HUES64 (cell line): ENCODE data around the gene POLR2I.

ENCODE experiments used
- H3K27ac ChIP-seq: 2 replicates; pipeline ENCODE4 v1.7.0; 2013; ENCODE audit warnings: low read depth, low read length, inconsistent platforms
- H3K27me3 ChIP-seq: 2 replicates; pipeline ENCODE4 v1.6.1; 2013; ENCODE audit warnings: mild to moderate bottlenecking, low read length; ENCODE audit not compliant: insufficient read depth
- H3K36me3 ChIP-seq: 2 replicates; pipeline ENCODE4 v1.6.1; 2013; ENCODE audit warnings: mild to moderate bottlenecking, low read length; ENCODE audit not compliant: insufficient read depth
- H3K4me1 ChIP-seq: 2 replicates; pipeline ENCODE4 v1.6.1; 2013; ENCODE audit warnings: mild to moderate bottlenecking, low read length, moderate library complexity; ENCODE audit not compliant: insufficient read depth
- H3K4me3 ChIP-seq: 2 replicates; pipeline ENCODE4 v1.5.1; 2013; ENCODE audit warnings: mild to moderate bottlenecking, low read length, moderate library complexity
- H3K9ac ChIP-seq: 2 replicates; pipeline ENCODE4 v1.6.1; 2013; ENCODE audit warnings: mild to moderate bottlenecking, low read depth, low read length
- H3K9me3 ChIP-seq: 2 replicates; pipeline ENCODE4 v1.6.1; 2013; ENCODE audit warnings: low read depth, low read length; ENCODE audit not compliant: insufficient read depth
- WGBS: fragments of 150-250, 120-280 bp; methylation state at CpG from one replicate; pipeline ENCODE4 v1.1.7; 2013; ENCODE audit warnings: missing lambda C conversion rate; 5-methylcytosine and 5-hydroxymethylcytosine counted together

Gene POLR2I

DNA sequence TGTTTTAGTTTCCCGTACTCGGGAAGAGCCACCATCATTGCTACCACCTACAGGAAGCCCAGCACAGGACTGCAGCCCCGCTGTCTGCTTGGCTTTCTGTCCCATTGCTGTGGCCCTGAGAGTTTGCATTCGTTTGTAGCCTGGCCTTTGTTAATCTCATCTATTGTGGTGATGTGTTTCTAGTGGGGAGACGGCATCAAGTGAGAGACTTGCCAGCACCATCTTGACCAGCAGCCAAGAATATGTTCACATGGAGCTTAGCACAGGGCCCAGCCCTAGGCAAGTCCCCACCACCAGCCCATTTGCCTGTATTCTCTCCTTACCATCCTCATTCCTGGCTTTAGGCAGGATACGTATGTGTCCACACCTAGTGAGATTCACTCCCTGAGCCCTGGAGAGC, 21.0 kb downstream of the POLR2I start:
- Histone ChIP-seq H3K27ac (no peak overlapping the region), H3K36me3 (peaks cover 91% of the 10 kb centered on the region), H3K9me3 (no peaks in the 10 kb centered on the region), H3K27me3 (no peaks in the 10 kb centered on the region), H3K4me3 (no peak overlapping the region), H3K4me1 (no peaks in the 10 kb centered on the region), H3K9ac (no peak overlapping the region)
- 87% methylated on average over 6 of the region's 6 CpGs for WGBS

DNA sequence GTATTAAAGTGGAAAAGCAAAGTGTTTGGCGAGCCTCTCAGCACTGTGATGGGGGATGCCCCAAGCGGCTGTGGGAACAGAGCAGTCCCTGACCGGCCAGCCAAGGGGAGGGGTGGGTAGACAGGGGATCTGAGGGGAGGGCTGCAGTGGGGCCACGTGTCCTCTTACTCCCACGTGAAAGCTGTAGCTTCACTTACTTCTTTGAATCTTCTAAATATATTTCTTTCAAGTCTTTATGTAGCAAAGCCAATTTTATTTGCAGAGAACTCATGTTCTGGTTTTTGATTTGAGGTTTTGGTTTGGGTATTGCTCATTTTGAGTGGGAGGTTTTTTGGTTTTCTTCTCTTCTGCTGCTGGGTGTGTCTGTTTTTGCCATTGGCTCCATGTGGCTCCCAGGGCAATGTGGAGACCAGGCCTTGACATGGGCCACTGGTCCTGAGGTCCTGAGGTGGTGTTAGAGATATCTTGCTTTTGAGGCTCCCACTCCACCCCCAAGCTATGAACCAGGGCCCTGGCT, 21.5 kb downstream of the POLR2I start:
- no peaks in the 10 kb centered on the region for H3K4me1 ChIP-seq
- no peak overlapping the region for H3K27ac ChIP-seq
- H3K36me3 ChIP-seq = peaks cover 91% of the 10 kb centered on the region
- H3K27me3 ChIP-seq = no peaks in the 10 kb centered on the region
- H3K9ac ChIP-seq = no peak overlapping the region
- WGBS = 98% methylated on average over 3 of the region's 5 CpGs
- no peak overlapping the region for H3K4me3 ChIP-seq
- no peaks in the 10 kb centered on the region for H3K9me3 ChIP-seq

DNA sequence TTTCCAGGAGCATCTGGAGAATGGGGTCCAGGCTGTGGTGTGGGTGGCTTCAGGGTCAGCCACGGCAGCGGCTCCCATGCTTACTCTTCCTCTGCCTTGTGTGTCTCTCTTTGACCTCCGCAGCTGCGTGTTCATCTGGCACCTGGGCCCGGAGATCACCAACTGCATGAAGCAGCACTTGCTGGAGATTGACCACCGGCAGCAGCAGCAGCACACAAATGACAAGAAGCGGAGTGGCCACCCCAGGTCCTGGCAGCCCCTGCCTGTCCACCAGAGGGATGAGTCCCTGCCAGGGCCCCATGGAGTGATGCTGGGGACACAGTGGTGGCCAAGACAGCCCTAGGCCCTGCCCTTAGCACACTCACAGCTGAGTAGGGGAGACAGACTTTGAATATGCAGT, 22.1 kb downstream of the POLR2I start:
- WGBS = 96% methylated on average over 7 of the region's 7 CpGs
- Histone ChIP-seq H3K9ac (no peak overlapping the region), H3K4me3 (no peak overlapping the region), H3K27me3 (no peaks in the 10 kb centered on the region), H3K27ac (no peak overlapping the region), H3K9me3 (no peaks in the 10 kb centered on the region), H3K36me3 (peaks cover 91% of the 10 kb centered on the region), H3K4me1 (no peaks in the 10 kb centered on the region)

DNA sequence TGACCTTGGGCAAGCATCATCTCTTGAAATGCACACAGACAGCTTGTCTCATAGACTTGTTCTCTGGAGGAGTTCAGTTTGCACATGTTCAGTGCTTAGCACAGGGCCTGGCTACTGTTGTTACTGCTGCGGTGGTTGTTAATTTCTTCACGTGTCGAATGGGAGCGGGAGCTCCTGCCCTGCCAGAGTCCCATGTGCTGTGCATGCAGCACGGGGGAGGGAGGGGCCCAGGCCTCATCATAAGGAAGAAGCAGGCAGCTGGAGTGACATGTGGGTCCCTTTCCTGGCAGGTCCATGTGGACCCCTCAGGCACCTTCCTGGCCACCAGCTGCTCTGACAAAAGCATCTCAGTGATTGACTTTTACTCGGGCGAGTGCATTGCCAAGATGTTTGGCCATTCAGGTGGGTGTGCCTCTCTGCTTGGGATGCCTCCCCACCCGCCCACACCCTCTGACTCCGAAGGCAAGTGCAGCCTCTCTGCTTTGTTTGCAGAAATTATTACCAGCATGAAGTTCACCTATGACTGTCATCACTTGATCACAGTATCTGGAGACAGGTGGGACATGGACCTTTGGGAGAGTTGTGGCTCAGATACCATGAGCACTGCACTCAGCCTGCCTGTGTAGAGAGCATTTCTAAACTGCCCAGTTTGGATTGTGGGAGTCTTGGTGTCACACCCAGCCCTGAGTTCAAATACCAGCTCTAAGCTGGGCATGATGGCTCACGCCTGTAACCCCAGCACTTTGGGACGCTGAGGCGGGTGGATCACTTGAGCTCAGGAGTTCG, 23.6 kb downstream of the POLR2I start:
- Histone ChIP-seq H3K27me3 (no peaks in the 10 kb centered on the region), H3K4me3 (no peak overlapping the region), H3K36me3 (peaks cover 94% of the 10 kb centered on the region), H3K27ac (no peak overlapping the region), H3K9ac (no peak overlapping the region), H3K4me1 (no peaks in the 10 kb centered on the region), H3K9me3 (no peaks in the 10 kb centered on the region)
- WGBS = 86% methylated on average over 13 of the region's 13 CpGs

DNA sequence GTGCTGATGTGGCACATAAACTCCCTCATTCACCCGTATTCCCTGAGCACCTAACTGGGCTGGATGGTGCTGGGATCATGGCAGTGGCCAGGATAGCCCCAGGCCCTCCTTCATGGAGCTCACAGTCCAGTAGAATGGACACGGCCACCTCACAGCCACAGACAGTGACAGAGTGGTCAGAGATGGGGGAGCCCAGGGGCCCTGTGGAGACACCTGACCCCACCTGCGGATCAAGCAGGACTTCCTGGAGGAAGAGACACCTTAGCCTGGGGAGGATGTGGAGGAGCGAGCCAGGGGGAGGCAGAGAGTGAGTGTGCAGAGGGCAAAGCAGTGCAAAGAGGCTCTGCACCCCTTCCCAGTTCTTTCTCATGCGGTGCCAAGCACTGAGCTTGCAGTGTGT, 24.8 kb downstream of the POLR2I start:
- Histone ChIP-seq H3K4me3 (no peak overlapping the region), H3K27ac (no peak overlapping the region), H3K9ac (no peak overlapping the region), H3K36me3 (peaks cover 95% of the 10 kb centered on the region), H3K27me3 (no peaks in the 10 kb centered on the region), H3K9me3 (no peaks in the 10 kb centered on the region), H3K4me1 (no peaks in the 10 kb centered on the region)
- WGBS = 91% methylated on average over 5 of the region's 5 CpGs

DNA sequence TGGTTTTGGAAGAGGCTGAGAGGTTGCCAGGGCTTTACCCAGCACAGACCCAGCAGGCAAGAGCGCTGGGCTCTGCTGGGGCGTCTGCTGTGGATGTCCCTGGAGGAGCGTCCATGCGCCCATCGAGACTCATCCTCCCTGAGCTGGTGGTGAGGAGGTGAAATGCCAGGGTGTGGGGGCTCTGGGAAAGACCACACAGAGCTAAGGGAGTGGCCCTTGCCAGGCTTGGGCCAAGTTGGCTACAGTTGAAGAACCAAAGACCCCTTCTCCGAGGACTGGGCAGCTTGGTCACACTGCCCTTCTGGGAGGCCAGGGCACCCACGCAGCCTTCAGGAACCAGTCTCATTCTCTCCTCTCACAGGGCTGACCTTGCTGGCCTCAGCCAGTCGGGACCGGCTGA, 28.3 kb downstream of the POLR2I start:
- H3K27me3 ChIP-seq = no peaks in the 10 kb centered on the region
- H3K27ac ChIP-seq = no peak overlapping the region
- no peak overlapping the region for H3K4me3 ChIP-seq
- no peak overlapping the region for H3K9ac ChIP-seq
- H3K36me3 ChIP-seq = peaks cover 95% of the 10 kb centered on the region
- 96% methylated on average over 9 of the region's 9 CpGs for WGBS
- no peaks in the 10 kb centered on the region for H3K9me3 ChIP-seq
- H3K4me1 ChIP-seq = no peaks in the 10 kb centered on the region

DNA sequence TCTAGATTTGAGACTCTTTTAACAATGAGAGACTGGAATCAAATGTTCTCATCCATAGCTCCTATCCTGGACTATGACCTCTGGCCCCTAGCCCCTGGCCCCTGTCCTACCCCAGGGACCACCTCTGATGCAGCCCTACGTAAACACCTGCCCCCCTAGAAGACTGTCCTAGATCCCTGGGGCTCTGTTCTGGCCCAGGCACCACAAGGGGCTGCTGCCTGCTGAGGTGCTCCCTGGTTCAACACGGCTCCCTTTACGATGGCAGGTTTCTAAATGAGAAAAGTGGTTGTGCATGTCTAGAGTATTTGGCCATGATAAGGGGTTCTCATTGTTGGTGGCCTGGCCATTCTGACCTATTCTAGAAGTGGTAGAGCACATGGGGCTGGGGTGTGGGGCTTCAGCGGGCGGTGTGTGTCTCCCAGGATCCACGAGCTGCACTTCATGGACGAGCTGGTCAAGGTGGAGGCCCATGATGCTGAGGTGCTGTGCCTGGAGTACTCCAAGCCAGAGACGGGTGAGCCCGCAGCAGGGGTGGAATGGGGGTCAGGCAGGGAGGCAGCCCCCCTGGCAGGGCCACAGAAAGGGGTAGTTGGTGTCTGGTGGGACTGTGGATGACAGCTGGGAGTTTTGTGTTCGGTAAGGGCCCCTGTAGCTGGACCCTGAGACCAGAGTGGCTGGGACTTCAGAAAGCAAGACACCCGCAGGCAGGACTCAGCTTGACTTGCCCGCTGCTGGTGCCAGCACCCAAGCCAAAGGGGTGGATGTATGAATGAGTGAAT, 30.3 kb downstream of the POLR2I start:
- Histone ChIP-seq H3K9me3 (no peaks in the 10 kb centered on the region), H3K27me3 (no peaks in the 10 kb centered on the region), H3K4me1 (no peaks in the 10 kb centered on the region), H3K9ac (no peak overlapping the region), H3K27ac (no peak overlapping the region), H3K4me3 (no peak overlapping the region), H3K36me3 (peaks cover 87% of the 10 kb centered on the region)
- 96% methylated on average over 12 of the region's 12 CpGs for WGBS

DNA sequence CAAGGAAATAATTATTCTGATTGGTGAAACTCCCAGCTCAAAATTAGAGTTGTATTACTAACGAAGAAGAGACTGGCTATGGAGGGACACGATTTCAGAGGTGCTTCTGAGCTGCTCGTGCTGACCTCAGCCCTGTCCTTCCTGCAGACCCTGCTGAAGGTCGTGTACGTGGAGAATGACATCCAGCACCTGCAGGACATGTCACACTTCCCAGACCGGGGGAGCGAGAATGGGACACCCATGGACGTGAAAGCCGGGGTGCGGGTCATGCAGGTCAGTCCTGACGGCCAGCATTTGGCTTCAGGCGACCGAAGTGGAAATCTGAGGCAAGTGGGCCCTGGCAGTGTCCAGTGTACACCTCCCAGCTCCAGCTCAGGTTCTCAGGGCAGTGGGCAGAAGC, 31.8 kb downstream of the POLR2I start:
- Histone ChIP-seq H3K4me1 (no peaks in the 10 kb centered on the region), H3K9me3 (no peaks in the 10 kb centered on the region), H3K36me3 (peaks cover 85% of the 10 kb centered on the region), H3K9ac (no peak overlapping the region), H3K27me3 (no peaks in the 10 kb centered on the region), H3K27ac (no peak overlapping the region), H3K4me3 (no peak overlapping the region)
- 95% methylated on average over 13 of the region's 13 CpGs for WGBS

DNA sequence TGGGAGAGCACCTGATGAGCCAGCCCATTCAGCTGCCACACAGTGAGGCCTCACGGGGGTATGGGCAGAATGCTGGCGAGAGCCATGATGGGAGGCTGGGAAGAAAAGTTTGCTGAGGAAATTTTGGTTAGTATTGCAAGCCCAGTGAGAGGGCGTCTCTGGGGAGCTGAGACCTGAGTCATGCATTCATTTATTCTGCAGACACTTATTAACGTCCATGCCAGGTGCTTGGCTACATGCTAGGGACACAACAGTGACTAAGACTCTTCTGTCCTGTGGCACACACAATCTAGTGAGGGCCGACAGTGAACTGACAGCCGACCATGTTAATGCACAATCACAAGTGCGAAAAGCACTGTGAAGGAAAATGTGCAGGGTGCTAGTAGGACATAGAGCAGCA, 32.8 kb downstream of the POLR2I start:
- Histone ChIP-seq H3K9ac (no peak overlapping the region), H3K27me3 (no peaks in the 10 kb centered on the region), H3K4me3 (no peak overlapping the region), H3K9me3 (no peaks in the 10 kb centered on the region), H3K27ac (no peak overlapping the region), H3K4me1 (no peaks in the 10 kb centered on the region), H3K36me3 (peaks cover 87% of the 10 kb centered on the region)
- 93% methylated on average over 7 of the region's 7 CpGs for WGBS

DNA sequence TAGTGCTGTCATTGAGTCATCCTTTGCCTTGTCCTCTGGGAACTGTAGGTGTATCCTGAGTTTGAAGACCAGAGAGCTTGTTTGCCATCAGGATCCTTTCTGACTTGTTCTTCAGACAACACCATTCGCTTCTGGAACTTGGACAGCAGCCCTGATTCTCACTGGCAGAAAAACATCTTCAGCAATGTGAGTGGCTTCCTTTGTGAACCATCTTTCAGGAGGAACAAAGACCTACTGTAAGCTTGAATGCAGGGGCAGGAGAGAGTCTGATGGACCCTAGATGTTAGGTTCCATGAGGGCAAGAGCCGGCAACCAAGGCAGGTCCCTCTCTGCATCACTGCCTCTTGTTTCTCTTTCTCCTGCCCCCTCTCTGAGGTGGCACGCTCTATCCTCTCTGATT, 33.3 kb downstream of the POLR2I start:
- H3K36me3 ChIP-seq = peaks cover 87% of the 10 kb centered on the region

DNA sequence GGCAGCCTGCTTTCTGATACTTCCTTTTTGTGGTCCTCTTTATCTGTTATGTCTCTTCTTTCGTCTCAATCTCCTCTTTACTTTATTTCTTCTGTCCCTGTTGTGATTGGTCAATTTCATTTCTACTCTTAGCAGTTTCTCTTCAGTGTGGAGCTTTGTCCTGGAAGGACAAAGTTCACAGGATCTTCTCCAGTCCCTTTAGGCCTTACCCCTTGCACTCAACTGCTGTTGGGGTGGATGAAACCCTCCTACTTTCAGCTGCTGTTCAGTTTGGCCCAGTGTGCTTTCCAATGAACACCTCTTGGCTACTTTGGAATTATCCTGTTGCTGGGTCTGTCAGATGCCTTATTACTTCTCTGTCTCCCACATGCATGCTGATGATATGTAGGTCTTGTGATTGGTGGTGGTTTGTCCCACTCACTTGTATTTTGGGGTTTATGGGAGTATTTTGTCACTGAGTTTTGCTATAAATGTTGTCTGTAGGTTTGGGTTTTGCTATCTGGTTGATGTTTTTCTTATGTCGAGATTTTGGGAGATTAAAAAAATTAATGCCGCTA, 35.2 kb downstream of the POLR2I start:
- Histone ChIP-seq H3K9ac (no peak overlapping the region), H3K4me3 (no peak overlapping the region), H3K4me1 (no peaks in the 10 kb centered on the region), H3K9me3 (no peaks in the 10 kb centered on the region), H3K36me3 (peaks cover 87% of the 10 kb centered on the region), H3K27ac (no peak overlapping the region), H3K27me3 (no peaks in the 10 kb centered on the region)
- 100% methylated on average over 2 of the region's 3 CpGs for WGBS

More for the DNA sequence above, 33.3 kb downstream of the POLR2I start:
- no peak overlapping the region for H3K9ac ChIP-seq
- WGBS = 93% methylated on average over 3 of the region's 3 CpGs
- H3K27me3 ChIP-seq = no peaks in the 10 kb centered on the region
- no peak overlapping the region for H3K4me3 ChIP-seq
- H3K27ac ChIP-seq = no peak overlapping the region
- no peaks in the 10 kb centered on the region for H3K9me3 ChIP-seq
- H3K4me1 ChIP-seq = no peaks in the 10 kb centered on the region
